Thyroid gland (tissue), 4 donors: Measurements from ENCODE around the gene BUD13.

Experiments
- CTCF ChIP-seq, 6 experiments: fragments of 200-600 bp in 3 of 6; fragments of 450-650 bp in 3 of 6; sonication (generic) in 3 of 6; IDR thresholded peaks; one replicate each; pipeline ENCODE4 v1.5.1; 2016 to 2019; ENCODE audit warnings: antibody characterized with exemption in 6 of 6, mild to moderate bottlenecking in 2 of 6, inconsistent platforms in 1 of 6, moderate library complexity in 1 of 6
- POLR2A ChIP-seq, 2 donors: fragments of 450-650 bp; IDR thresholded peaks; one replicate each; pipeline ENCODE4 v1.6.1; 2017; ENCODE audit warnings: antibody characterized with exemption in 2 of 2, mild to moderate bottlenecking in 2 of 2, moderate library complexity in 1 of 2

- no peak for TF ChIP-seq CTCF (IDR thresholded peaks at IDR 0.05)
- no peak for TF ChIP-seq POLR2A (IDR thresholded peaks at IDR 0.05)
These were observed 10.7 kb downstream of the BUD13 start for GRCh38 chr11:116762132-116762531.
